IMR-90 (cell line): ENCODE measurements around the gene PIP4K2A. TPM values are rescaled to one million over a fixed set of nuclear protein-coding genes. Genes with fewer than 3 reads are reported as not detected.
A peak's percentile ranks its signal among the peaks of the same experiment; 100 is the strongest.

Source experiments
- ATAC-seq: fragments of 200-7000 bp; cut with Tn5 transposase; 2 replicates; pipeline ENCODE4 v1.9.1; 2020; ENCODE audit warnings: low read depth, mild to moderate bottlenecking, moderate library complexity
- BruUV-seq: library from RNA; stranded (reverse); fragments of 400-500 nt; replicated peaks from 2 replicates; lab custom pipeline; 2021; lab: Mats Ljungman, UMichigan
- CTCF ChIA-PET: fragments of 300-600 bp; formaldehyde crosslinking; extraction: SDS; loops from one replicate; lab custom pipeline; 2021; ENCODE audit warnings: antibody characterized with exemption; lab: Yijun Ruan, JAX
- POLR2A ChIA-PET: fragments of 300-600 bp; sonication (Branson Sonifier 250); formaldehyde crosslinking; loops from one replicate; lab custom pipeline; 2022; ENCODE audit warnings: antibody characterized with exemption; ENCODE audit not compliant: unreplicated experiment; lab: Charles Lee
- DNase-seq: peaks from one replicate; pipeline ENCODE4 v3.0.0; 2013
- H2AFZ ChIP-seq: replicated peaks from 2 replicates; pipeline ENCODE3; 2013; ENCODE audit warnings: low read length, mild to moderate bottlenecking; ENCODE audit not compliant: poor library complexity
- H2AK5ac ChIP-seq: 2 replicates; pipeline ENCODE4 v1.6.1; 2013; ENCODE audit warnings: low read depth, low read length, inconsistent platforms
- H2AK9ac ChIP-seq: replicated peaks from 2 replicates; pipeline ENCODE3; 2013; ENCODE audit warnings: mild to moderate bottlenecking, low read depth, low read length, moderate library complexity; ENCODE audit not compliant: poor library complexity
- H2BK120ac ChIP-seq: 2 replicates; pipeline ENCODE4 v1.6.1; 2013; ENCODE audit warnings: low read depth, low read length, inconsistent platforms
- H2BK15ac ChIP-seq: 3 replicates; pipeline ENCODE4 v1.6.1; 2013; ENCODE audit warnings: low read depth, low read length, inconsistent platforms
- H2BK20ac ChIP-seq: 2 replicates; pipeline ENCODE4 v1.6.1; 2013; ENCODE audit warnings: low read depth, mild to moderate bottlenecking, inconsistent platforms, low read length, moderate library complexity
- H2BK5ac ChIP-seq: 2 replicates; pipeline ENCODE4 v1.6.1; 2013; ENCODE audit warnings: mild to moderate bottlenecking, low read depth, low read length, inconsistent platforms; ENCODE audit not compliant: poor library complexity, severe bottlenecking
- H3K14ac ChIP-seq: replicated peaks from 2 replicates; pipeline ENCODE4 v1.6.1; 2013; ENCODE audit warnings: low read depth, low read length, inconsistent platforms
- H3K18ac ChIP-seq: 2 replicates; pipeline ENCODE4 v1.6.1; 2013; ENCODE audit warnings: low read depth, low read length, control low read depth
- H3K23ac ChIP-seq: 2 replicates; pipeline ENCODE4 v1.6.1; 2013; ENCODE audit warnings: low read depth, low read length, inconsistent platforms
- H3K27ac ChIP-seq: 2 replicates; pipeline ENCODE4 v1.5.1; 2013; ENCODE audit warnings: mild to moderate bottlenecking, control low read depth, low read length; ENCODE audit not compliant: insufficient read depth
- H3K27me3 ChIP-seq: 2 replicates; pipeline ENCODE4 v1.6.1; 2013; ENCODE audit warnings: low read length; ENCODE audit not compliant: control insufficient read depth, insufficient read depth
- H3K36me3 ChIP-seq: 2 replicates; pipeline ENCODE4 v1.6.1; 2013; ENCODE audit warnings: low read length, mixed read lengths; ENCODE audit not compliant: control insufficient read depth, insufficient read depth
- H3K4ac ChIP-seq: 2 replicates; pipeline ENCODE4 v1.6.1; 2013; ENCODE audit warnings: low read depth, low read length, inconsistent platforms
- H3K4me1 ChIP-seq: 2 replicates; pipeline ENCODE4 v1.6.1; 2013; ENCODE audit warnings: low read length, mixed read lengths; ENCODE audit not compliant: control insufficient read depth, insufficient read depth
- H3K4me2 ChIP-seq: 2 replicates; pipeline ENCODE4 v1.6.1; 2013; ENCODE audit warnings: low read depth, mild to moderate bottlenecking, control low read depth, low read length, moderate library complexity
- H3K4me3 ChIP-seq: 2 replicates; pipeline ENCODE4 v1.5.1; 2013; ENCODE audit warnings: low read depth, mild to moderate bottlenecking, control low read depth, low read length, moderate library complexity; ENCODE audit not compliant: insufficient read depth
- H3K56ac ChIP-seq: 2 replicates; pipeline ENCODE4 v1.6.1; 2013; ENCODE audit warnings: low read length, inconsistent platforms; ENCODE audit not compliant: insufficient read depth; ENCODE audit errors: extremely low read depth
- H3K79me1 ChIP-seq, 2 experiments: 2 replicates each; pipeline ENCODE4 v1.6.1; 2013; ENCODE audit warnings: low read length in 2 of 2, inconsistent platforms in 1 of 2, low read depth in 1 of 2
- H3K9ac ChIP-seq: 2 replicates; pipeline ENCODE4 v1.6.1; 2013; ENCODE audit warnings: low read depth, low read length, control low read depth
- H3K9me1 ChIP-seq: 2 replicates; pipeline ENCODE4 v1.6.1; 2013; ENCODE audit warnings: low read length, inconsistent platforms; ENCODE audit not compliant: insufficient read depth
- H3K9me3 ChIP-seq: 2 replicates; pipeline ENCODE4 v1.6.1; 2013; ENCODE audit warnings: low read length; ENCODE audit not compliant: control insufficient read depth, insufficient read depth
- H4K20me1 ChIP-seq: 2 replicates; pipeline ENCODE4 v1.6.1; 2013; ENCODE audit warnings: low read length, inconsistent platforms; ENCODE audit not compliant: insufficient read depth
- H4K5ac ChIP-seq: 2 replicates; pipeline ENCODE4 v1.6.1; 2013; ENCODE audit warnings: mild to moderate bottlenecking, low read depth, low read length, control low read depth
- H4K8ac ChIP-seq, 2 experiments: 2 replicates each; pipeline ENCODE4 v1.6.1; 2013; ENCODE audit warnings: low read depth in 2 of 2, low read length in 2 of 2, control low read depth in 1 of 2, inconsistent platforms in 1 of 2
- H4K91ac ChIP-seq: 2 replicates; pipeline ENCODE4 v1.6.1; 2013; ENCODE audit warnings: low read depth, low read length, inconsistent platforms; ENCODE audit not compliant: insufficient read depth
- CEBPB ChIP-seq: IDR thresholded peaks from 2 replicates; pipeline ENCODE4 v1.6.1; 2012; ENCODE audit warnings: low read depth, low read length, improper control_type of control experiment
- MAZ ChIP-seq: IDR thresholded peaks from 2 replicates; pipeline ENCODE4 v1.6.1; 2012; ENCODE audit warnings: low read depth, mild to moderate bottlenecking, low read length, improper control_type of control experiment, moderate library complexity, borderline replicate concordance
- whole genome bisulfite sequencing, 2 experiments: methylation state at CpG; one replicate each; pipeline versions ENCODE4 v1.1.5 to v1.1.7; 2013; ENCODE audit warnings: missing lambda C conversion rate in 2 of 2; ENCODE audit not compliant: insufficient read length in 1 of 2; ENCODE audit errors: extremely low coverage in 2 of 2; 5-methylcytosine and 5-hydroxymethylcytosine counted together
- dilution Hi-C: fragments of 300-500 bp; cut with HindIII; formaldehyde crosslinking; loops from one replicate; pipeline ENCODE4 v1.14.3; 2018; ENCODE audit warnings: low sequenced_read_pairs; ENCODE audit not compliant: unreplicated experiment
- in situ Hi-C: fragments of 300-500 bp; cut with MboI; formaldehyde crosslinking; loops from 3 replicates; pipeline ENCODE4 v1.14.3; 2019; ENCODE audit warnings: low sequenced_read_pairs, inconsistent platforms, mixed read lengths
- intact Hi-C: fragments of 100-400 bp; cut with micrococcal nuclease; formaldehyde crosslinking; loops from 2 replicates; pipeline ENCODE4 v1.10.0; 2022
- polyA plus RNA-seq, 3 experiments: library from polyadenylated mRNA; depleted of rRNA; stranded (reverse); fragments of >200 nt; gene quantifications; 2 replicates each; pipeline ENCODE4 v1.2.3, GENCODE V29; 2012; ENCODE audit warnings: low replicate concordance in 1 of 3
- total RNA-seq: library from RNA; depleted of rRNA; stranded (reverse); fragments of >200 nt; gene quantifications from 2 replicates; pipeline ENCODE4 v1.2.3, GENCODE V29; 2012

The PIP4K2A gene
- total and polyA plus RNA-seq, 2 of the 4 experiments (the other 2 are of a cell fraction): 9.8 to 18.1 TPM

- Histone ChIP-seq H2AK5ac (no peak overlapping the region; the same call in 1 of the 2 replicates), H2BK5ac (no peak overlapping the region), H2AK9ac (peak overlapping the region; percentile 60), H3K4ac (peak overlapping the region; percentile 65; the same call in 1 of the 2 replicates), H3K56ac (no peak overlapping the region; the same call in 1 of the 2 replicates), H3K4me1 (peaks cover 3% of the 10 kb centered on the region; the same call in 1 of the 2 replicates), H2BK120ac (peak overlapping the region; percentile 41; the same call in 1 of the 2 replicates), H4K20me1 (no peaks in the 10 kb centered on the region), H4K8ac (peak overlapping the region in 1 of 2 experiments; percentile 20; a peak in 2 of 4 replicates), H3K14ac (peak overlapping the region; percentile 48; the same call in 1 of the 2 replicates), H4K91ac (no peak overlapping the region), H2AFZ (peak overlapping the region; percentile 75), H3K9me1 (peaks cover 7% of the 10 kb centered on the region; the same call in 1 of the 2 replicates), H2BK20ac (no peak overlapping the region), H3K9me3 (no peaks in the 10 kb centered on the region), H3K27me3 (no peaks in the 10 kb centered on the region), H3K27ac (peak overlapping the region; percentile 84), H3K23ac (peak overlapping the region; percentile 55), H3K4me3 (peak overlapping the region; percentile 15; the same call in 1 of the 2 replicates), H4K5ac (no peak overlapping the region; the same call in 1 of the 2 replicates), H3K36me3 (peaks cover 5% of the 10 kb centered on the region), H3K4me2 (peak overlapping the region; percentile 88), H3K18ac (peak overlapping the region; percentile 46; the same call in 1 of the 2 replicates), H2BK15ac (0 out of 3 replicates have a peak overlapping the region, but pooled peaks have one; percentile 27), H3K79me1 (0 out of 4 replicates have a peak, but pooled peaks cover 0 to 6% of the 10 kb centered on the region in 2 experiments), H3K9ac (peak overlapping the region; percentile 65)
- dilution Hi-C loops: no loop called here
- TF ChIP-seq CEBPB (peak; percentile 36; the same call in 1 of the 2 replicates), MAZ (no peak)
- ChIA-PET CTCF (interaction anchor here (1.1 to 1.5 kb wide), 2 partner anchors 20 to 435 kb away, joined by 4 to 7 read pairs; no protein-coding TSS in a partner anchor), POLR2A (interaction anchor here (0.5 to 0.6 kb wide), 2 partner anchors 30 to 503 kb away, joined by 3 read pairs; no protein-coding TSS in a partner anchor)
- intact Hi-C loops: loop anchor here (5.0 to 10.0 kb wide), 4 partner anchors 117 to 550 kb away; partner anchors contain the start of genes BMI1, DNAJC1 and PIP4K2A
- WGBS, 2 experiments: 25% methylated on average over 6 of the region's 29 CpGs; no CpG with 5 or more reads in 1 of the 2 experiments
- no TSS peak for BruUV-seq
- in situ Hi-C loops: loop anchor here (25.0 kb wide), 1 partner anchor 542 kb away; the partner anchor contains the start of gene DNAJC1
- DNase-seq: peak; percentile 87
- ATAC-seq: peak; percentile 93
Measured at GRCh38 chr10:22554461-22555182, 159.8 kb downstream of the PIP4K2A start.
